KOPT-K1 (cell line): Measurements from ENCODE around the gene SELENOV.
A peak's percentile ranks its signal among the peaks of the same experiment; 100 is the strongest.

ENCODE experiments used
- H3K27ac ChIP-seq: fragments of 200-600 bp; sonication (generic); 2 replicates; pipeline ENCODE4 v1.5.1; 2016; ENCODE audit warnings: antibody characterized with exemption, mild to moderate bottlenecking, low read depth, low read length; ENCODE audit not compliant: poor library complexity, severe bottlenecking
- H3K36me3 ChIP-seq: fragments of 200-600 bp; sonication (generic); 2 replicates; pipeline ENCODE4 v1.5.1; 2017; ENCODE audit warnings: antibody characterized with exemption, mild to moderate bottlenecking, low read length, moderate library complexity; ENCODE audit not compliant: insufficient read depth
- H3K9me3 ChIP-seq: fragments of 200-600 bp; sonication (generic); 2 replicates; pipeline ENCODE4 v1.5.1; 2017; ENCODE audit warnings: antibody characterized with exemption, low read length, mild to moderate bottlenecking; ENCODE audit not compliant: insufficient read depth, poor library complexity, severe bottlenecking

SELENOV gene

DNA sequence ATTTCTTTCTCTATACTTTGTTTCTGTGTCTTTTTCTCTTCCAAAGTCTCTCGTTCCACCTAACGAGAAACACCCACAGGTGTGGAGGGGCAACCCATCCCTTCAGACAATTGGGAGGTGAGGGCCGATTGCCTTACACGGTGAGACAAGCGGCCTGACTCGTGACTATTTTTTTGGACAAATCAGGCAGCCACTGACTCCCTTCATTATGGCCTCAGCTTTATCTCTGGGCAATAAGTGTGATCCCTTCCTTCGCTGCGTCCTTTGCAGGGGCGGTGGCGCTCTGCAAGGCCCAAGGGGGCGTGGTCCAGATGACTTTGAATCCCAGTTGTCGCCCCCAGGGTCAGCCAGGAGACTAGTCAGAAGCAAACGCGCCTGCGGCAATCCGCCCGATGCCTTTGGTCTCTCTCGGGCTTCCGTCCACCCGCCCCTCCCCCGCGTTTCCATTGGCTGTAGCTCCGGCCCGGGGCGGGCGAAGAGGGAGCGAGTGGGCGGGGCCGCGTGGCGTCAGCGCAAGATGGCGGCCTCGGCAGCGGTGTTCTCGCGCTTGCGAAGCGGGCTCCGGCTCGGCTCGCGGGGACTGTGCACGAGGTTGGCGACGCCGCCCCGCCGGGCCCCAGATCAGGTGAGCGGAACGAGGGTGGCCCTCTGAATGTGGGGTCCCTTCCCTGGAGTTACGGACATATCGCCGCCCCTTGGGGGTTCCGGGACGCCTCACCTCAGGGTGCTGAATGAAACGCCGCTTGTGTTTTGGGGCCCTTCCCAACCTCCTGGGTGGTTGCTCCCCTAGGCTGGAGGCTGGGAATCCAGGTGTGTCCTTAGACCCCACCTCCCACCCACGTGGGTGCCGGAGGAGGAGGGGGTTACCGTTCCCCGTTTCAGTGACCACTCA lies 34.4 kb upstream of the SELENOV start, which contains the start of gene TIMM50:
Gene TIMM50 (plus strand): TSS at position 502 of the 892 bp plus-strand sequence. CDS start 16 bp downstream, at position 518.
- Histone ChIP-seq H3K27ac (peak within 1 kb of the TSS; percentile 80), H3K9me3 (no peaks in the 10 kb centered on the region), H3K36me3 (peaks cover 45% of the 10 kb centered on the region)

DNA sequence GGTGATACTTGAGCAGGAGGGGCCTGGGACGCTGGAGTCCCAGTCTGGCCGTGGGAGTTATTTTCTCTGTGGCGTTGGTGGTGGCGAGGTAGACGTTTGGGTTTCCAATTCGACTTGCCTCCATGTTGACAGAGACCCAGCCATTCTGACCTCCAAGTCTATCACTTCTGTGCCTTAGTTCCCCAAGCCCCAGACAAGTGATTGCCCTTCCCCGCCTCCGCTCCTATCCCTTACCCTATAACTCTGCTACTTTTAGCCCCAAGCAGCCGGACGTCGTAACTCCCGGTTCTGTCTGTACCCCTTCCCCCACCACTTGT lies 33.8 kb upstream of the SELENOV start:
- peaks cover 45% of the 10 kb centered on the region for H3K36me3 ChIP-seq
- H3K27ac ChIP-seq, result peak overlapping the region; percentile 80
- no peaks in the 10 kb centered on the region for H3K9me3 ChIP-seq

GRCh38 chr19:39481676-39482075 lies 33.3 kb upstream of the SELENOV start:
- Histone ChIP-seq H3K27ac (peak overlapping the region; percentile 80), H3K9me3 (no peaks in the 10 kb centered on the region), H3K36me3 (peaks cover 45% of the 10 kb centered on the region)

GRCh38 chr19:39483141-39483540 lies 31.8 kb upstream of the SELENOV start:
- Histone ChIP-seq H3K27ac (no peak overlapping the region), H3K9me3 (no peaks in the 10 kb centered on the region), H3K36me3 (peaks cover 54% of the 10 kb centered on the region)

GRCh38 chr19:39489756-39490155 lies 25.2 kb upstream of the SELENOV start:
- H3K27ac ChIP-seq, result no peak overlapping the region
- H3K9me3 ChIP-seq, result no peaks in the 10 kb centered on the region
- H3K36me3 ChIP-seq, result peaks cover 72% of the 10 kb centered on the region

DNA sequence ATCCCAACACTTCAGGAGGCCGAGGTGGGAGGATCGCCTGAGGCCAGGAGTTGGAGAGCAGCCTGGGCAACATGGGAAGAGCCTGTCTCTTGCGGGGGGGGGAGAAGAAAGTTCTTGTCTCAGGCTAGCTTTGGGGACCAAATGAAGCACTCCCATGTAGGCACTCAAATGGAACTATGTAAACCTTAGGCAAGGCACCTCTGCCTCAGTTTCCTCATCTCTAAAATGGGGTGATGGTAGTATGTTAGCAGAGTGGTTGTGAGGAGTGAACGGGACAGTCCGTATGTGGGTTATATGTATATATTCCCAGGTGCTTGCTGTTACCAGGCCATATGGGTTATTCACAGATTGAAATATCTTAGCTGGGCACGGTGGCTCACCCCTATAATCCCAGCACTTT lies 22.7 kb upstream of the SELENOV start:
- H3K36me3 ChIP-seq, result peaks cover 48% of the 10 kb centered on the region
- no peaks in the 10 kb centered on the region for H3K9me3 ChIP-seq
- no peak overlapping the region for H3K27ac ChIP-seq

- H3K27ac ChIP-seq, result no peak overlapping the region
- no peaks in the 10 kb centered on the region for H3K9me3 ChIP-seq
- peaks cover 43% of the 10 kb centered on the region for H3K36me3 ChIP-seq
These were observed 22.2 kb upstream of the SELENOV start for GRCh38 chr19:39492788-39493187.

GRCh38 chr19:39494661-39495060 lies 20.3 kb upstream of the SELENOV start:
- Histone ChIP-seq H3K36me3 (peaks cover 24% of the 10 kb centered on the region), H3K27ac (no peak overlapping the region), H3K9me3 (no peaks in the 10 kb centered on the region)

GRCh38 chr19:39496063-39496462 lies 18.9 kb upstream of the SELENOV start:
- Histone ChIP-seq H3K36me3 (peaks cover 13% of the 10 kb centered on the region; the same call in 1 of the 2 replicates), H3K27ac (no peak overlapping the region), H3K9me3 (no peaks in the 10 kb centered on the region)

DNA sequence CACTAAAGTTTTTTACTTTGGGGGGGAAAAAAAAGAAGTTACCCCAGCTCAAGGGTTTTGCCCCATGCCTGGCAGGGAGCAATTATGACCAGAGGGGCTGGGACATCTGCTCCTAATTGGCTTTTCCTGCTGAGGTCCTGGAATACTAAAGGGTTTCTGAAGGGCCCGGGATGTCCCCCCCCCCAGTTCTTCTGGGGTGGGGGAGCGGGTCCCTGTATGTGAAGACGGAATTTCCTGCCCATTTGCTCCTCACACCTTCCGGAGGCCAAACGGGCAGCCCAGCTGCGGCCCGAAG lies 17.3 kb upstream of the SELENOV start:
- Histone ChIP-seq H3K9me3 (no peaks in the 10 kb centered on the region), H3K27ac (no peak overlapping the region), H3K36me3 (no peaks in the 10 kb centered on the region)

DNA sequence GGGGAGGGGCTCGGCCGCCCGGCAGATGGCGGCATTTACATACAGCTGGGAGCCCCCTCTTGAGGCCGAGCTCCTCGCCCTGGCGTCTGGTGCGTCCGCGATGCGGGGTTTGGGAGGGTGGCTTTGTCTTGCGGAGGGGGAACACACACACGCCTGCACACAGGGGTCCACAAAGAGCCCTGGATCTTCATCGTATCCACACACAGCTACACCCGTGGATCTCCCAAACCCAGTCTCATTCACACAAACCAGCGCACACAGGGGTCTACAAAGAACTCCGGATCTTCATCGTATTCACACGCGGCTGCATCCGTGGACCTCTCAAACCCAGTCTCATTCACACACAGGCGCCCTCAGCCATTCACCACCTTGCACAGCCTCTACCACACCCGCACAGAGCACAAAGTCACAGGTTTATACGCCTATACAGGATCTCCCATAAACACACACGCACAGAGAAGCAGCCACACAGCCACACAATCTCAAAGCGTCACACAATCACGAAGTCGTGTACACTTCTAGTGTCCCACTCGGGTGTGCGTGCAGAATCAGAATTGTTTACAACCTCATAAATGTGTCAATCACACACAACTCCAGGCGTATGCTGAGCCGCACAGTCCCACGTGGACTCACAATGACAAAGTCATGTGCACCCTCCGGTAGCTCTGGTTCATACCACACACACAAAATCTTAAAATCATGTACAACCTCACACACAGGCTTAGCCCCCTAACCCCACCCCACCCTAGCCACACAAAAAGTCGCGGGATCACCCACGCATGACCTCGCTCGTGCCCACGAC lies 16.7 kb upstream of the SELENOV start:
- Histone ChIP-seq H3K9me3 (no peaks in the 10 kb centered on the region), H3K27ac (no peak overlapping the region), H3K36me3 (no peaks in the 10 kb centered on the region)

DNA sequence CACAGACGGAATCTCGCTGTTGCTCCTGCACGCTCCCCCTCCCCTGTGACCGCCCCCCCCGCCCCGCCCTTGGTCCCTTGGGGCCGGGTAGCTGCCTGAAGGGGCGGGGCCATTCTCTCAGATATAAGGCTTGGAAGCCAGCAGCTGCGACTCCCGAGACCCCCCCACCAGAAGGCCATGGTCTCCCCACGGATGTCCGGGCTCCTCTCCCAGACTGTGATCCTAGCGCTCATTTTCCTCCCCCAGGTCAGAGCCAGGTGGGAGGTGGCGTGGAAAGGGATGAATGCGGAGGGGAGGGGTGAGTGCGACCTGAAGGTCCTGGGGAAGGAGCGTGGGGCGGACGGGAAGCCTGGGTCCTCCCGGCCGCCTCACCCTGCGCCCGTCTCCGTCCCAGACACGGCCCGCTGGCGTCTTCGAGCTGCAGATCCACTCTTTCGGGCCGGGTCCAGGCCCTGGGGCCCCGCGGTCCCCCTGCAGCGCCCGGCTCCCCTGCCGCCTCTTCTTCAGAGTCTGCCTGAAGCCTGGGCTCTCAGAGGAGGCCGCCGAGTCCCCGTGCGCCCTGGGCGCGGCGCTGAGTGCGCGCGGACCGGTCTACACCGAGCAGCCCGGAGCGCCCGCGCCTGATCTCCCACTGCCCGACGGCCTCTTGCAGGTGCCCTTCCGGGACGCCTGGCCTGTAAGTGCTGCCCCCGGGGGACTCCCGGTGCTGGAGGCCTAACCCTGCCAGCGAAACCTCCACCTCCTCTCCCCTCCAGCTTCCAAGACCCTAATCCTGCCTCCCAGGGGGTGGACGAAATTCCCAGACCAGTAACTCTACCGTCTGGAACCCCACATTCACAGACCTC lies 15.9 kb upstream of the SELENOV start, which contains the start of gene DLL3:
Gene DLL3 (plus strand): TSS at position 150 of the 845 bp plus-strand sequence. CDS start 28 bp downstream, at position 178.
- Histone ChIP-seq H3K27ac (no peak within 1 kb of the TSS), H3K36me3 (no peaks in the 10 kb centered on the region), H3K9me3 (no peaks in the 10 kb centered on the region)

- no peaks in the 10 kb centered on the region for H3K9me3 ChIP-seq
- H3K27ac ChIP-seq, result no peak overlapping the region
- H3K36me3 ChIP-seq, result no peaks in the 10 kb centered on the region
These were observed 15.0 kb upstream of the SELENOV start for GRCh38 chr19:39499932-39500331.

GRCh38 chr19:39500543-39500942 lies 14.4 kb upstream of the SELENOV start:
- Histone ChIP-seq H3K27ac (no peak overlapping the region), H3K36me3 (no peaks in the 10 kb centered on the region), H3K9me3 (no peaks in the 10 kb centered on the region)

GRCh38 chr19:39501340-39501739 lies 13.6 kb upstream of the SELENOV start:
- no peaks in the 10 kb centered on the region for H3K36me3 ChIP-seq
- H3K27ac ChIP-seq, result no peak overlapping the region
- no peaks in the 10 kb centered on the region for H3K9me3 ChIP-seq
